ENCODE results near the gene APLF.
A peak's percentile ranks its signal among the peaks of the same experiment; 100 is the strongest.

APLF gene

DNA sequence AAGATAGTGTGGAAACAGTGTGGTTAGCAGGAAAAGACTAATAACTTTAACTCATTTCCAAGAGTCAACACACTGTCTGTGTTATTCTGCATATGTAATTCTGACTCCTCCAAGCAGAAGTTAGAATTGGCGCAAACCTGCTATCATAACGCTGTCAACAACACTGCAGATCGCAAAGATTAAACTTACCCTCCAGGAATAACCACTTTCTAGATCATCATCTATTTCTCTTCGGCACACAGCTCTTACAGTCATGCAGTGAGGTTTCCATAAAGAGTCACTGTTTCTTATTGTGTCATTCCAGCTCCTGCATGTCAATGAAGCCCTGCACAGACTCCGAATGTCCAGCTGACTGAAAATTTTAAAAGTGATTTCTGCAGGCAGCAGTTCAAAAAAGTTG lies 2.7 kb upstream of the APLF start:
- no peaks in the 10 kb centered on the region for H3K27me3 ChIP-seq (ENCODE audit: low read length)
- H3K4me2 ChIP-seq (ENCODE audit: low read depth, low read length, poor library complexity, severe bottlenecking), result no peak overlapping the region
- H3F3A ChIP-seq (ENCODE audit: insufficient read depth), result peaks cover 16% of the 10 kb centered on the region
- H3K9ac ChIP-seq (ENCODE audit: low read length), result no peak overlapping the region
- H3K36me3 ChIP-seq (ENCODE audit: low read length), result no peaks in the 10 kb centered on the region
- no peaks in the 10 kb centered on the region for H3K9me3 ChIP-seq (ENCODE audit: insufficient read depth, low read length)
- H3K4me3 ChIP-seq (ENCODE audit: insufficient read depth, low read length, poor library complexity, severe bottlenecking), result no peak overlapping the region
- H3K9me2 ChIP-seq (replicated peaks; ENCODE audit: insufficient read depth, low read length), result no peaks in the 10 kb centered on the region
- H3K27ac ChIP-seq (ENCODE audit: low read depth, low read length), result no peak overlapping the region
- H2AFZ ChIP-seq (ENCODE audit: low read depth, low read length, severe bottlenecking), result no peak overlapping the region
- no peak for TF ChIP-seq EZH2phosphoT487 (conservative IDR thresholded peaks at IDR 0.05; ENCODE audit: low read length)
- TF ChIP-seq, protein P1, sequence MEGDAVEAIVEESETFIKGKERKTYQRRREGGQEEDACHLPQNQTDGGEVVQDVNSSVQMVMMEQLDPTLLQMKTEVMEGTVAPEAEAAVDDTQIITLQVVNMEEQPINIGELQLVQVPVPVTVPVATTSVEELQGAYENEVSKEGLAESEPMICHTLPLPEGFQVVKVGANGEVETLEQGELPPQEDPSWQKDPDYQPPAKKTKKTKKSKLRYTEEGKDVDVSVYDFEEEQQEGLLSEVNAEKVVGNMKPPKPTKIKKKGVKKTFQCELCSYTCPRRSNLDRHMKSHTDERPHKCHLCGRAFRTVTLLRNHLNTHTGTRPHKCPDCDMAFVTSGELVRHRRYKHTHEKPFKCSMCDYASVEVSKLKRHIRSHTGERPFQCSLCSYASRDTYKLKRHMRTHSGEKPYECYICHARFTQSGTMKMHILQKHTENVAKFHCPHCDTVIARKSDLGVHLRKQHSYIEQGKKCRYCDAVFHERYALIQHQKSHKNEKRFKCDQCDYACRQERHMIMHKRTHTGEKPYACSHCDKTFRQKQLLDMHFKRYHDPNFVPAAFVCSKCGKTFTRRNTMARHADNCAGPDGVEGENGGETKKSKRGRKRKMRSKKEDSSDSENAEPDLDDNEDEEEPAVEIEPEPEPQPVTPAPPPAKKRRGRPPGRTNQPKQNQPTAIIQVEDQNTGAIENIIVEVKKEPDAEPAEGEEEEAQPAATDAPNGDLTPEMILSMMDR (IDR thresholded peaks at IDR 0.05; ENCODE audit: insufficient read depth, low read length, poor library complexity, severe bottlenecking), result no peak
- no peaks in the 10 kb centered on the region for H4K20me1 ChIP-seq (ENCODE audit: low read depth, low read length)
- H3K79me2 ChIP-seq (ENCODE audit: insufficient read depth, low read length), result no peaks in the 10 kb centered on the region

DNA sequence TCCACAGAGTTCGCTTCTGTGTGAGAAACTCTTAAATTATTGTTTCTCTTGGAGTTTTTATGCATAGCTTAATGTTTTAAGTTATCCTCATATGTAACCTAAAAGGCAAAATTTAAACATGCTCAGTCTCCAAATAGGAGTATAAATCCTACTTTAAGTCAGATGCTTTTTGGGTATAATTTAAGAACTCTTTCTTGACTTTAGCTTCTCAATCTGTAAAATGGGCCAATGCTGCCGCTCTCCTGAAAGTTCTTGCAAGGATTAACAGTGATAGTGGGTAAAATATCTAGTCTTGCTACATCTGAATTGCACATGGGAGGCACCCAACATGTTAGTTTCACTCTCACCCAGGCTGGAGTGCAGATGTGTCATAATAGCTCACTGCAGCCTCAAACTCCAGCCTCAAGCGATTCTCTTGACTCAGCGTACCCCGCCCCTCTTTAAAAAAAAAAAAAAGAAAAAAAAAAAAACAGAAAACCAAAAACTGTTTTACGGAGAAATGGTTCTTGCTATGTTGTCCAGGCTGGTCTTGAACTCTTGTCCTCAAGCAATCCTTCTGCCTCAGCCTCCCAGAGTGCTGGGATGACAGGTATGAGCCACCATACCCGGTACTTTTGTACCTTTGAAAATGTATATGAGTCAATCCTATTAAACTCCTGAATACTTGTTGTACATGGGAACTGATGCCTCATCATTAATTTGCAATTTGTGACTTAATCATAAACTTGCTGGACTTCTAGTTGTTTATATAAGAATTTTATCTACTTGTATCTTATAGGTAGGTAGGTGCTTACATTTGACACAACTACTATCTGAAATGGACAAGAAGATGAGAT lies 2.1 kb upstream of the APLF start:
- no peak overlapping the region for H3K4me3 ChIP-seq (ENCODE audit: insufficient read depth, low read length, poor library complexity, severe bottlenecking)
- H3K79me2 ChIP-seq (ENCODE audit: insufficient read depth, low read length), result no peaks in the 10 kb centered on the region
- no peak overlapping the region; the same call in 1 of the 2 replicates for H3K9ac ChIP-seq (ENCODE audit: low read length)
- H3K27me3 ChIP-seq (ENCODE audit: low read length), result no peaks in the 10 kb centered on the region
- TF ChIP-seq, protein P1 (IDR thresholded peaks at IDR 0.05; ENCODE audit: insufficient read depth, low read length, poor library complexity, severe bottlenecking), result no peak
- no peak for TF ChIP-seq EZH2phosphoT487 (conservative IDR thresholded peaks at IDR 0.05; ENCODE audit: low read length)
- no peaks in the 10 kb centered on the region for H4K20me1 ChIP-seq (ENCODE audit: low read depth, low read length)
- peaks cover 16% of the 10 kb centered on the region for H3F3A ChIP-seq (ENCODE audit: insufficient read depth)
- no peak overlapping the region for H3K27ac ChIP-seq (ENCODE audit: low read depth, low read length)
- no peak overlapping the region for H2AFZ ChIP-seq (ENCODE audit: low read depth, low read length, severe bottlenecking)
- no peaks in the 10 kb centered on the region for H3K9me2 ChIP-seq (replicated peaks; ENCODE audit: insufficient read depth, low read length)
- no peaks in the 10 kb centered on the region for H3K36me3 ChIP-seq (ENCODE audit: low read length)
- H3K4me2 ChIP-seq (ENCODE audit: low read depth, low read length, poor library complexity, severe bottlenecking), result peak overlapping the region; percentile 84
- H3K9me3 ChIP-seq (ENCODE audit: insufficient read depth, low read length), result no peaks in the 10 kb centered on the region

DNA sequence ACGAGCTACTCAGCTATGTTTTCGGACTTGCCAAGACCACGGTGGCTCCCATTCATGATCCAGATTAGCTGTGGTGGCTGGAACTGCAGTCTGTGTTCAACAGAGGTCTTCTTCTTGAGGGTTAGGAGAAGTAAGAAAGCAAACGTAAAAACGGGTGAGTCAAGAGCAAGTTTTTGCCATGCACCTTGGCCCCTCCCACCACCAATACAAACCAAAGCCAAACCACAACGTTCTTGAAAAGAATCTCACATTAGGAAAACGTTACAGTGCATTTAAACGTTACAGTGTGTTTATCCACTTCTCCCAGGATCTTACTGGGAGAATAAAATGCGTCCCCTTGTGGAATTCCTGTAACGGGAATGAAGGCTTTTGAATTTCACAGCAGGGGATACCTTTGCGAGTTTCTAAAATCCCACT lies 1.0 kb upstream of the APLF start:
- H4K20me1 ChIP-seq (ENCODE audit: low read depth, low read length), result no peaks in the 10 kb centered on the region
- no peaks in the 10 kb centered on the region for H3K27me3 ChIP-seq (ENCODE audit: low read length)
- H3K4me2 ChIP-seq (ENCODE audit: low read depth, low read length, poor library complexity, severe bottlenecking), result peak overlapping the region; percentile 84
- no peaks in the 10 kb centered on the region for H3K9me3 ChIP-seq (ENCODE audit: insufficient read depth, low read length)
- peaks cover 16% of the 10 kb centered on the region for H3F3A ChIP-seq (ENCODE audit: insufficient read depth)
- H3K27ac ChIP-seq (ENCODE audit: low read depth, low read length), result 0 out of 2 replicates have a peak overlapping the region, but pooled peaks have one; percentile 26
- H2AFZ ChIP-seq (ENCODE audit: low read depth, low read length, severe bottlenecking), result peak overlapping the region; percentile 84
- TF ChIP-seq EZH2phosphoT487 (conservative IDR thresholded peaks at IDR 0.05; ENCODE audit: low read length), result no peak
- TF ChIP-seq, protein P1 (IDR thresholded peaks at IDR 0.05; ENCODE audit: insufficient read depth, low read length, poor library complexity, severe bottlenecking), result no peak
- H3K9ac ChIP-seq (ENCODE audit: low read length), result peak overlapping the region; percentile 89
- H3K36me3 ChIP-seq (ENCODE audit: low read length), result no peaks in the 10 kb centered on the region
- no peaks in the 10 kb centered on the region for H3K9me2 ChIP-seq (replicated peaks; ENCODE audit: insufficient read depth, low read length)
- no peaks in the 10 kb centered on the region for H3K79me2 ChIP-seq (ENCODE audit: insufficient read depth, low read length)
- peak overlapping the region; percentile 97 for H3K4me3 ChIP-seq (ENCODE audit: insufficient read depth, low read length, poor library complexity, severe bottlenecking)
